Ishikawa (cell line): ENCODE measurements around the gene PSMB2.

ENCODE experiments used
- CEBPB ChIP-seq: IDR thresholded peaks from 2 replicates; pipeline ENCODE4 v1.6.1; 2012
- CREB1 ChIP-seq: IDR thresholded peaks from 2 replicates; pipeline ENCODE4 v1.6.1; 2012; ENCODE audit warnings: low read depth
- EGR1 ChIP-seq: IDR thresholded peaks from 2 replicates; pipeline ENCODE4 v1.6.1; 2012
- EP300 ChIP-seq: IDR thresholded peaks from 2 replicates; pipeline ENCODE4 v1.6.1; 2012; ENCODE audit warnings: borderline replicate concordance
- FOXM1 ChIP-seq: IDR thresholded peaks from 2 replicates; pipeline ENCODE4 v1.6.1; 2012; ENCODE audit warnings: low read depth, borderline replicate concordance
- NFIC ChIP-seq: IDR thresholded peaks from 2 replicates; pipeline ENCODE4 v1.6.1; 2012
- RAD21 ChIP-seq: IDR thresholded peaks from 2 replicates; pipeline ENCODE4 v1.6.1; 2012; ENCODE audit warnings: low read depth
- TAF1 ChIP-seq: IDR thresholded peaks from 2 replicates; pipeline ENCODE4 v1.6.1; 2012; ENCODE audit warnings: low read depth, mild to moderate bottlenecking
- TCF12 ChIP-seq: IDR thresholded peaks from 2 replicates; pipeline ENCODE4 v1.6.1; 2012; ENCODE audit warnings: low read depth
- TEAD4 ChIP-seq: IDR thresholded peaks from 2 replicates; pipeline ENCODE4 v1.6.1; 2012
- YY1 ChIP-seq: IDR thresholded peaks from 2 replicates; pipeline ENCODE4 v1.6.1; 2012; ENCODE audit warnings: low read depth
- ZBTB7A ChIP-seq: IDR thresholded peaks from 2 replicates; pipeline ENCODE4 v1.6.1; 2012; ENCODE audit warnings: low read depth
- TF ChIP-seq, protein P1 (sequence below): IDR thresholded peaks from 2 replicates; pipeline ENCODE4 v1.6.1; 2012
- TF ChIP-seq, protein P2 (sequence below): IDR thresholded peaks from 2 replicates; pipeline ENCODE4 v1.6.1; 2012; ENCODE audit warnings: low read depth, mild to moderate bottlenecking
- TF ChIP-seq, protein P3 (sequence below): IDR thresholded peaks from 2 replicates; pipeline ENCODE4 v1.6.1; 2012

Gene PSMB2

GRCh38 chr1:35589516-35590427, 51.6 kb downstream of the PSMB2 start:
- TF ChIP-seq CREB1 (no peak), TAF1 (no peak), FOXM1 (no peak), NFIC (no peak), CEBPB (no peak), ZBTB7A (no peak), EP300 (no peak), EGR1 (no peak), TEAD4 (no peak), YY1 (no peak)
- TF ChIP-seq, protein P1, sequence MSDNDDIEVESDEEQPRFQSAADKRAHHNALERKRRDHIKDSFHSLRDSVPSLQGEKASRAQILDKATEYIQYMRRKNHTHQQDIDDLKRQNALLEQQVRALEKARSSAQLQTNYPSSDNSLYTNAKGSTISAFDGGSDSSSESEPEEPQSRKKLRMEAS: no peak
- TF ChIP-seq, protein P2, sequence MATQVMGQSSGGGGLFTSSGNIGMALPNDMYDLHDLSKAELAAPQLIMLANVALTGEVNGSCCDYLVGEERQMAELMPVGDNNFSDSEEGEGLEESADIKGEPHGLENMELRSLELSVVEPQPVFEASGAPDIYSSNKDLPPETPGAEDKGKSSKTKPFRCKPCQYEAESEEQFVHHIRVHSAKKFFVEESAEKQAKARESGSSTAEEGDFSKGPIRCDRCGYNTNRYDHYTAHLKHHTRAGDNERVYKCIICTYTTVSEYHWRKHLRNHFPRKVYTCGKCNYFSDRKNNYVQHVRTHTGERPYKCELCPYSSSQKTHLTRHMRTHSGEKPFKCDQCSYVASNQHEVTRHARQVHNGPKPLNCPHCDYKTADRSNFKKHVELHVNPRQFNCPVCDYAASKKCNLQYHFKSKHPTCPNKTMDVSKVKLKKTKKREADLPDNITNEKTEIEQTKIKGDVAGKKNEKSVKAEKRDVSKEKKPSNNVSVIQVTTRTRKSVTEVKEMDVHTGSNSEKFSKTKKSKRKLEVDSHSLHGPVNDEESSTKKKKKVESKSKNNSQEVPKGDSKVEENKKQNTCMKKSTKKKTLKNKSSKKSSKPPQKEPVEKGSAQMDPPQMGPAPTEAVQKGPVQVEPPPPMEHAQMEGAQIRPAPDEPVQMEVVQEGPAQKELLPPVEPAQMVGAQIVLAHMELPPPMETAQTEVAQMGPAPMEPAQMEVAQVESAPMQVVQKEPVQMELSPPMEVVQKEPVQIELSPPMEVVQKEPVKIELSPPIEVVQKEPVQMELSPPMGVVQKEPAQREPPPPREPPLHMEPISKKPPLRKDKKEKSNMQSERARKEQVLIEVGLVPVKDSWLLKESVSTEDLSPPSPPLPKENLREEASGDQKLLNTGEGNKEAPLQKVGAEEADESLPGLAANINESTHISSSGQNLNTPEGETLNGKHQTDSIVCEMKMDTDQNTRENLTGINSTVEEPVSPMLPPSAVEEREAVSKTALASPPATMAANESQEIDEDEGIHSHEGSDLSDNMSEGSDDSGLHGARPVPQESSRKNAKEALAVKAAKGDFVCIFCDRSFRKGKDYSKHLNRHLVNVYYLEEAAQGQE: no peak
- TF ChIP-seq, protein P3, sequence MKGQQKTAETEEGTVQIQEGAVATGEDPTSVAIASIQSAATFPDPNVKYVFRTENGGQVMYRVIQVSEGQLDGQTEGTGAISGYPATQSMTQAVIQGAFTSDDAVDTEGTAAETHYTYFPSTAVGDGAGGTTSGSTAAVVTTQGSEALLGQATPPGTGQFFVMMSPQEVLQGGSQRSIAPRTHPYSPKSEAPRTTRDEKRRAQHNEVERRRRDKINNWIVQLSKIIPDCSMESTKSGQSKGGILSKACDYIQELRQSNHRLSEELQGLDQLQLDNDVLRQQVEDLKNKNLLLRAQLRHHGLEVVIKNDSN: no peak

DNA sequence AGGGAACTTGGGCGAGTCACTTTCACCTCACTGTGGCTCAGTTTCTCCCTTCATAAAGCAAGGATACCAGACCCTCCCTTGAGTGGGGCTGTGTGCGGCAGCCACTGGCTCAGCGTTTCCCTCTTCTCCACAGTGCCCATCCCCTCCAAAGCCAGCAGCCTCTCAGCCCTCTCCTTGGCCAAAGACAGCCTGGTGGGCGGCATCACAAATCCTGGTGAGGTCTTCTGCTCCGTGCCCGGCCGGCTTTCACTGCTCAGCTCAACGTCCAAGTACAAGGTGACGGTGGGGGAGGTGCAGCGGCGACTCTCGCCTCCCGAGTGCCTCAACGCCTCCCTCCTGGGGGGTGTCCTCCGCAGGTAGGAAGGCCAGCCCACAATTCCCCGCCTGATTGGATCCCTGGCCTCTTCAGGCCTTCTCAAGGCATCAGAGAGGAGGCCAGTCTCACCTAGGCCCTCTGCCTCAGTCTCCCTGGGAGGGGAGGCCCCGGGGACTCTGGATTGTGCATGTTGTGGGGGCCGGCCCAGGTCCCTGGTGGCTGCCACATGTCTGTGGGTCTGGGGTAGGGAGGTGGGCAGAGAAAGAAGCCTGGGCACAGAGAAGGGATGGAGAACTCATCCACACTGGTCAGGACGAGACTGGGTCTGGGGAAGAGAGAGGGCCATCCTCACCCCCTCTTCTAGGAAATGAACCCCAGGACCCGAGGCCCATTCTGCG, 53.0 kb downstream of the PSMB2 start:
- TF ChIP-seq NFIC (no peak), TEAD4 (no peak)

DNA sequence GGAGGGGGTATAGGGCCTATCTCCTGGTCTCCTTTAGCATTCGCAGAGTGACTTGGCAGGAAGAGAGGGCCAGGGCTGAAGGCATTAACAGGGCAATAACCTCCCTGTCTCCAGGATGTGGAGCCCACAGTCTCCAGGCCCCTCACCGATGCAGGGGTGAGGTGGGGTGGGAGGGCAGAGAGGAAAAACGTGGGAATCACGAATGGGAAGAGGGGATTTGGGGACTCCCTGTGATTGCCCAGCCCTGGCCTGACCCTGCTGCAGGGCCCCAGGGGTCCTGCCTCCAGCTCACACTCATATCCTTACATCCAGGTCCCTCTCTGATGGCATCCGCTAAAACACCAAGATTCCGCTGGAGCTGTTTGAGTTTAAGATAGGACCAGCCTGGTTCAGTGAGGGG, 53.6 kb downstream of the PSMB2 start:
- TF ChIP-seq EGR1: no peak
- no peak for TF ChIP-seq TEAD4
- no peak for TF ChIP-seq RAD21
- no peak for TF ChIP-seq TCF12
- no peak for TF ChIP-seq EP300
- TF ChIP-seq, protein P3: no peak
- TF ChIP-seq NFIC: no peak
- TF ChIP-seq ZBTB7A: no peak
- TF ChIP-seq, protein P1: no peak
- TF ChIP-seq CREB1: no peak
- TF ChIP-seq TAF1: no peak
- no peak for TF ChIP-seq YY1
- TF ChIP-seq, protein P2: no peak
- TF ChIP-seq CEBPB: no peak
- TF ChIP-seq FOXM1: no peak

DNA sequence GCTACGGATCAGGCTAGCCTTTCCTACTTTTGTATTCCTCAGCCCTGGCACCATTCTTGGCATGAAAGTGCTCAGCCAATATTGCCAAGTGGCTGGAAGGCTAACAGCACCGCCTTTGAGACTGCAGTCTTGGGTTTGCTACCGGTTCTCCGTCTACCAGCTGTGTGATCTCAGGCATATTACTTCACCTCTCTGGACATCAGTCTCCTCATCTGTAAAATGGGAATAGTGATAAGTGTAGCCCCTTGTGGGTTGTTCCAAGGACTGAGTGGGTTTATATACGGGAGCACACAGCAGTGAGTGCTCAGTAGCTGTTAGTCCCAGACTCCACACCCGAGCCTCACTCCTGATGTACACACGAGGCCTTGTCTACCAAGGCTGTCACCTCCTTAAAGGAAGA, 54.5 kb downstream of the PSMB2 start:
- TF ChIP-seq EGR1 (no peak), TEAD4 (no peak), TCF12 (no peak), YY1 (no peak), NFIC (no peak), CEBPB (no peak), TAF1 (no peak), ZBTB7A (no peak), FOXM1 (no peak), EP300 (no peak), RAD21 (no peak), CREB1 (no peak)
- TF ChIP-seq, protein P3: no peak
- TF ChIP-seq, protein P1: no peak
- TF ChIP-seq, protein P2: no peak
